ENCODE data around the gene RPS6KA1. TPM values are rescaled to one million over a fixed set of nuclear protein-coding genes. Genes with fewer than 3 reads are reported as not detected.
"Not testable (repeated sequence)": the region's sequence is repeated elsewhere in the genome, so short reads cannot be mapped to it uniquely, and the experiment has no call there.

The RPS6KA1 gene
- polyA plus RNA-seq (2013, experiment 1 of 4): 30.5 TPM
- polyA plus RNA-seq (2013, experiment 2 of 4): 31.8 TPM
- polyA plus RNA-seq (2013, experiment 3 of 4): 22.8 TPM
- 23.7 TPM for polyA plus RNA-seq (2013, experiment 4 of 4)

DNA sequence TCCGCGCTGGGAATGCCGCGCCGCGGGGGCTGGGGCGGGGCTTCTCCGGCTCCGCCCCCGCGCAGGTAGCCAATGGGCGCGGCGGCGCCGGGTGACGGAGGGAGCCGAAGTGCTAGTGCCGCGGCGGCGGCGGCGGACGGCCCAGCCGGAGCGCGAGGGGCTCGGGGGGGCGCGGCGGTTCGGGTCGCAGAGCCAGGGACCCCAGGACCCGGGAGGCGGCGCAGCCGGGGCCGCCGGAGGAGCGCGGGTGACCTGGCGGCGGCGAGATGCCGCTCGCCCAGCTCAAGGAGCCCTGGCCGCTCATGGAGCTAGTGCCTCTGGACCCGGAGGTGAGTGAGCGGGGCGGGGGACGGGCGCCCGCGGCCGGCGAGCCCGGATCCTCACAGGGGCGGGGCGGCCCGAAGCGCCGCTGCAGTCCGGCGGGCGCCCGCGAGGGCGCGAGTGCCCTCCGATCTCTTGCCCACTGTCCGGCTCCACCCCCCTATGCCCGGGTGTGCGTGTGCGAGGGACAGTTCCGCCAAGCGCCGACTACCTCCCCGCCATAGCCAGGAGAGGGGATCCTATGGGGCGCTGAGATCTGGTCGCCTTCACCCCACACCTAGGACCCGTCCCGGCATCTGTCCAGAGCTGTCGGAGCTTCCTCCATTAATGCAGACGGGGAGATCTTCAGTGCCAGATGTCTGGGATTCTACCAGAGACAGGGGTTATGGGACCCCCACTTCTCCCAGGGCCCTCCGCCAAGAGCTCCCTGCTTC is at the start of gene RPS6KA1:
Gene RPS6KA1 (plus strand): TSS at position 107 of the 755 bp plus-strand sequence. CDS start 160 bp downstream, at position 267.
- Histone ChIP-seq H3K27me3 (ENCODE audit: control insufficient read depth, insufficient read depth, low read length, poor library complexity, severe bottlenecking) (peaks cover 8% of the 10 kb centered on the region), H3K36me3 (ENCODE audit: control insufficient read depth, insufficient read depth, low read length) (no peaks in the 10 kb centered on the region), H3K4me1 (ENCODE audit: control insufficient read depth, insufficient read depth, low read length) (peaks cover 19% of the 10 kb centered on the region), H3K27ac (ENCODE audit: insufficient read depth, low read depth, low read length, poor library complexity, severe bottlenecking) (no peak within 1 kb of the TSS), H3K4me3 (ENCODE audit: insufficient read depth, low read depth, low read length) (peak within 1 kb of the TSS; percentile 74), H3K9me3 (ENCODE audit: control insufficient read depth, low read length) (no peaks in the 10 kb centered on the region)
- 0% methylated on average over 86 of the region's 86 CpGs for WGBS, 2 experiments

GRCh38 chr1:26482921-26483320 is 46.6 kb upstream of the RPS6KA1 start:
- H3K36me3 ChIP-seq (ENCODE audit: control insufficient read depth, insufficient read depth, low read length): peaks cover 3% of the 10 kb centered on the region
- 75 to 84% methylated on average over 2 of the region's 2 CpGs for WGBS, 2 experiments
- no peak overlapping the region for H3K4me3 ChIP-seq (ENCODE audit: insufficient read depth, low read depth, low read length)
- H3K4me1 ChIP-seq (ENCODE audit: control insufficient read depth, insufficient read depth, low read length): no peaks in the 10 kb centered on the region
- no peaks in the 10 kb centered on the region for H3K9me3 ChIP-seq (ENCODE audit: control insufficient read depth, low read length)
- no peak overlapping the region for H3K27ac ChIP-seq (ENCODE audit: insufficient read depth, low read depth, low read length, poor library complexity, severe bottlenecking)
- no peaks in the 10 kb centered on the region for H3K27me3 ChIP-seq (ENCODE audit: control insufficient read depth, insufficient read depth, low read length, poor library complexity, severe bottlenecking)

DNA sequence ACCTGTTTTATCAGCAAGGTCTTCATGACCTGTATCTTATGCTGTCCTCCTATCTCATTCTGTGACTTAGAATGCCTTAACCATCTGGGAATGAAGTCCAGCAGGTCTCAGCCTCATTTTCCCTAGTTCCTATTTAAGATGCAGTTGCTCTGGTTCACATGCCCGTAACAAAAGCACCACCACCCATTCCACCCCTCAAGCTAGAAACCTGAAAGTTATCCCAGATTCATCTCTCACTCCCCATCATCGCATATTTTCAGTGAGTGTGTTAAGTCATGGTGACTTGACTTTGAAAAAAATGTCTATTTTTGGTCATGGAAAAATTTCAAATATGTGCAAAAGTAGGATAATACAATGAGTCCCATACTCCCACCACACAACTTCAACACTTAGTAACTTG is 45.6 kb upstream of the RPS6KA1 start:
- Histone ChIP-seq H3K27ac (ENCODE audit: insufficient read depth, low read depth, low read length, poor library complexity, severe bottlenecking) (no peak overlapping the region), H3K36me3 (ENCODE audit: control insufficient read depth, insufficient read depth, low read length) (peaks cover 3% of the 10 kb centered on the region), H3K27me3 (ENCODE audit: control insufficient read depth, insufficient read depth, low read length, poor library complexity, severe bottlenecking) (no peaks in the 10 kb centered on the region), H3K4me3 (ENCODE audit: insufficient read depth, low read depth, low read length) (no peak overlapping the region), H3K4me1 (ENCODE audit: control insufficient read depth, insufficient read depth, low read length) (no peaks in the 10 kb centered on the region), H3K9me3 (ENCODE audit: control insufficient read depth, low read length) (no peaks in the 10 kb centered on the region)
- WGBS, 2 experiments: 87 to 91% methylated on average over 1 of the region's 2 CpGs

- 79 to 84% methylated on average over 4 of the region's 4 CpGs for WGBS, 2 experiments
- Histone ChIP-seq H3K36me3 (ENCODE audit: control insufficient read depth, insufficient read depth, low read length) (no peaks in the 10 kb centered on the region), H3K4me3 (ENCODE audit: insufficient read depth, low read depth, low read length) (no peak overlapping the region), H3K27ac (ENCODE audit: insufficient read depth, low read depth, low read length, poor library complexity, severe bottlenecking) (no peak overlapping the region), H3K27me3 (ENCODE audit: control insufficient read depth, insufficient read depth, low read length, poor library complexity, severe bottlenecking) (no peaks in the 10 kb centered on the region), H3K9me3 (ENCODE audit: control insufficient read depth, low read length) (no peaks in the 10 kb centered on the region), H3K4me1 (ENCODE audit: control insufficient read depth, insufficient read depth, low read length) (no peaks in the 10 kb centered on the region)
Measured at GRCh38 chr1:26490155-26490554, 39.4 kb upstream of the RPS6KA1 start.

DNA sequence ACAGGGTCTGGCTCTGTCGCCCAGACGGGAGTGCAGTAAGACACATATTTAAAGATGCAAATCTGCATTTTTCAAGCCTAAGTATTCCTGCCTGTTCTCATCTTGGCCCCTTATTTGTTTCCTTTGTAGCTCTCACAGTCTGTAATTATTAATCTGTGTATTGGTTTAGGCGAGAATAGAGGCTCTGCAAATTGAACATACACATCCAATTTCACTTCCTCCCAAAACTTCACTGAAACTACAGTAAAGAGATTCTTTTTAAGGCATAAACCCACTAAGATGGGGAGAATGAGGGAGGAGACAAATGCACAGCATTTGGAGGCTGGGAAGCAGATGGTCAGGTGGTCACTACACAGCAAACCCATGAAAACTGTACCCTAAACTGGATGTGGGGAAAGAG is 36.3 kb upstream of the RPS6KA1 start:
- Histone ChIP-seq H3K4me1 (ENCODE audit: control insufficient read depth, insufficient read depth, low read length) (no peaks in the 10 kb centered on the region), H3K4me3 (ENCODE audit: insufficient read depth, low read depth, low read length) (no peak overlapping the region), H3K9me3 (ENCODE audit: control insufficient read depth, low read length) (no peaks in the 10 kb centered on the region), H3K36me3 (ENCODE audit: control insufficient read depth, insufficient read depth, low read length) (no peaks in the 10 kb centered on the region), H3K27me3 (ENCODE audit: control insufficient read depth, insufficient read depth, low read length, poor library complexity, severe bottlenecking) (no peaks in the 10 kb centered on the region), H3K27ac (ENCODE audit: insufficient read depth, low read depth, low read length, poor library complexity, severe bottlenecking) (no peak overlapping the region)
- WGBS, 2 experiments: 90 to 91% methylated on average over 2 to 3 of the region's 3 CpGs

DNA sequence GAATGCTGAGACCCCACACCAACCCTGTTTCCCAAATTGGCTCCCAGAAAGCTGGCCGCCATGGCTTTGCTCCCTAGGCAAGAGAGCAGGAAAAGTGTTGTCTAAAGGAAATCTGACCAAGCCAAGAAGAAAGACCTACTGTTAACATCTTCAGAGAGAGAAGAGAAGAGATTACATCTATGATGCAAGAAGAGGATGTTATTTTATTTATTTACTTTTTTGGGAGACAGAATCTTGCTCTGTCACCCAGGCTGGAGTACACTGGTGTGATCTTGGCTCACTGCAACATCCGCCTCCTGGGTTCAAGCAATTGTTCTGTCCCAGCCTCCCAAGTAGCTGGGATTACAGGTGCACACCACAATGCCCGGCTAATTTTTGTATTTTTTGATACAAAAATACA is 35.6 kb upstream of the RPS6KA1 start:
- Histone ChIP-seq H3K9me3 (ENCODE audit: control insufficient read depth, low read length) (no peaks in the 10 kb centered on the region), H3K27me3 (ENCODE audit: control insufficient read depth, insufficient read depth, low read length, poor library complexity, severe bottlenecking) (no peaks in the 10 kb centered on the region), H3K4me1 (ENCODE audit: control insufficient read depth, insufficient read depth, low read length) (no peaks in the 10 kb centered on the region), H3K4me3 (ENCODE audit: insufficient read depth, low read depth, low read length) (no peak overlapping the region), H3K27ac (ENCODE audit: insufficient read depth, low read depth, low read length, poor library complexity, severe bottlenecking) (no peak overlapping the region), H3K36me3 (ENCODE audit: control insufficient read depth, insufficient read depth, low read length) (no peaks in the 10 kb centered on the region)
- WGBS, 2 experiments: 91 to 99% methylated on average over 3 of the region's 3 CpGs

DNA sequence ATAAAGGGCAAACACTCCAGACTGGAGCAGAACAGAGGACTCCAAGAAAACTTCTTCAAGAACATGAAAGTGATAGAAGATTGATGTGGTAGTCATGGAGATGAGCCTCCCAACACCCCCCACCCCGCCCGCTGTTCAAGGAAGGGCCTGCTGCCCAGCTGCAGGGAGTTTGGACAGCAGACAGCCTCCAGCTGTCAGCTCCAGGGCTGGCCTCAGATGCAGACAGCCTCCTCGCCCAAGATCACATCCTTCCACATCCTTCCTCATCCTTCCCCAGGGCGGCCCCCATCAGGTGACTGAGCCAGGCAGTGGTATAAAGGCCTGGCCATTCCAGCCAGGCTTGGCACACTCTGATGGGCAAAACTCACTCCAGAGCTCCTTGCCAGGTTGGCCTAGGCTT is 32.7 kb upstream of the RPS6KA1 start:
- Histone ChIP-seq H3K27me3 (ENCODE audit: control insufficient read depth, insufficient read depth, low read length, poor library complexity, severe bottlenecking) (no peaks in the 10 kb centered on the region), H3K36me3 (ENCODE audit: control insufficient read depth, insufficient read depth, low read length) (no peaks in the 10 kb centered on the region), H3K4me1 (ENCODE audit: control insufficient read depth, insufficient read depth, low read length) (peaks cover 5% of the 10 kb centered on the region), H3K27ac (ENCODE audit: insufficient read depth, low read depth, low read length, poor library complexity, severe bottlenecking) (no peak overlapping the region), H3K9me3 (ENCODE audit: control insufficient read depth, low read length) (no peaks in the 10 kb centered on the region), H3K4me3 (ENCODE audit: insufficient read depth, low read depth, low read length) (no peak overlapping the region)
- WGBS, 2 experiments: 77 to 78% methylated on average over 4 of the region's 4 CpGs

DNA sequence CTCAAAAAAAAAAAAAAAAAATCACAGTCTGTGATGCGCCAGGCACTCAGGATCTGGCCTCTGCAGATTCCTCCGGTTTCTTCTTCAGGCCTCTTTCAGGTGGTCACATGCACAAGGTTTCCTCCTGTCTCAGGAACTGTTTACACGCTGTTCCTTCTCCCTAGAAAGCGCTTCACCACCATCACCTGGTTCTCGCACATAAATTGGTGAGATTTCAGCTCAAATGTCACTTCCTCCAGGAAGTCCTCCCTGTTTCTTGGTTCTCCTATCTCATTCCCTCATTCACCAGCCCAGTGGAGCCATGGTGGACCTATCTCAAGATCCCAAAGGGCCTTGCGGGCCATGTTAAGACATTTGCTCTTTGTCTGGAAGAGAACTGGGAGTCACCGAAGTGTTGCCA is 30.7 kb upstream of the RPS6KA1 start:
- peaks cover 5% of the 10 kb centered on the region for H3K4me1 ChIP-seq (ENCODE audit: control insufficient read depth, insufficient read depth, low read length)
- no peaks in the 10 kb centered on the region for H3K9me3 ChIP-seq (ENCODE audit: control insufficient read depth, low read length)
- WGBS, 2 experiments: 94 to 96% methylated on average over 7 of the region's 7 CpGs
- H3K27ac ChIP-seq (ENCODE audit: insufficient read depth, low read depth, low read length, poor library complexity, severe bottlenecking): no peak overlapping the region
- H3K36me3 ChIP-seq (ENCODE audit: control insufficient read depth, insufficient read depth, low read length): no peaks in the 10 kb centered on the region
- H3K4me3 ChIP-seq (ENCODE audit: insufficient read depth, low read depth, low read length): no peak overlapping the region
- no peaks in the 10 kb centered on the region for H3K27me3 ChIP-seq (ENCODE audit: control insufficient read depth, insufficient read depth, low read length, poor library complexity, severe bottlenecking)

- WGBS, 2 experiments: 0 to 1% methylated on average over 74 of the region's 74 CpGs
Measured at GRCh38 chr1:26500488-26501175, 28.9 kb upstream of the RPS6KA1 start.

GRCh38 chr1:26510711-26511110 is 18.9 kb upstream of the RPS6KA1 start:
- not testable (repeated sequence) for H3K27ac ChIP-seq (ENCODE audit: insufficient read depth, low read depth, low read length, poor library complexity, severe bottlenecking); H3K4me3 ChIP-seq (ENCODE audit: insufficient read depth, low read depth, low read length); H3K27me3 ChIP-seq (ENCODE audit: control insufficient read depth, insufficient read depth, low read length, poor library complexity, severe bottlenecking); H3K36me3 ChIP-seq (ENCODE audit: control insufficient read depth, insufficient read depth, low read length); H3K4me1 ChIP-seq (ENCODE audit: control insufficient read depth, insufficient read depth, low read length); H3K9me3 ChIP-seq (ENCODE audit: control insufficient read depth, low read length)
- 86 to 89% methylated on average over 2 of the region's 2 CpGs for WGBS, 2 experiments

More at GRCh38 chr1:26500488-26501175, 28.9 kb upstream of the RPS6KA1 start:
- Histone ChIP-seq H3K4me3 (ENCODE audit: insufficient read depth, low read depth, low read length) (peak overlapping the region; percentile 75), H3K9me3 (ENCODE audit: control insufficient read depth, low read length) (no peaks in the 10 kb centered on the region), H3K36me3 (ENCODE audit: control insufficient read depth, insufficient read depth, low read length) (no peaks in the 10 kb centered on the region), H3K27me3 (ENCODE audit: control insufficient read depth, insufficient read depth, low read length, poor library complexity, severe bottlenecking) (no peaks in the 10 kb centered on the region), H3K27ac (ENCODE audit: insufficient read depth, low read depth, low read length, poor library complexity, severe bottlenecking) (peak overlapping the region; percentile 89), H3K4me1 (ENCODE audit: control insufficient read depth, insufficient read depth, low read length) (peaks cover 5% of the 10 kb centered on the region)

Data from ectodermal cell (in vitro differentiated cells).